ENCODE results near the gene ANKS1A. TPM values are rescaled to one million over a fixed set of nuclear protein-coding genes. Genes with fewer than 3 reads are reported as not detected.

The ANKS1A gene
- polyA plus RNA-seq, 1 of the 3 experiments (the other 2 are of a cell fraction): 7.6 TPM

DNA sequence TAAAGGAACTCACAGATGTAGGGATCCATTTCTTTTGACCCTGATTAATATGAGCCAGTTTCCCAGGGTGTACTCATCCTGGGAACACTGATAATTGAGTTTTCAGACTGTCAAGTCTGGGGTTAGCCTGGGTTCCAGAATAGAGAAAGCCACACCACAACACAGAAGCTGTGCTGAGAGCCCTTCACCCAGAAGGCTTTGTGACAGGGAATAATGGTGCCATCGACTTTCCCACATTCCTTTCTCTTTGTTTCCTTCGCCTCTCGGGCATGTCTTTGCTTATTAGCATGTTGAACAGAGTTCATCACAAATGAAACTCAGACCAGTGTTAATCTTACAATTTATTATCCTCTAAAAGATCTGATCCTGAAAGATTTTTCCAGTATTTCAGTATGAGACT is 157.0 kb downstream of the ANKS1A start:
- Histone ChIP-seq H3K27ac (ENCODE audit: low read depth in 2 of 2, low read length in 1 of 2) (no peak overlapping the region; a peak in 1 of 4 replicates), H2AFZ (ENCODE audit: low read depth) (no peak overlapping the region), H3K9ac (no peak overlapping the region), H3K9me3 (no peaks in the 10 kb centered on the region), H3K9me2 (no peaks in the 10 kb centered on the region), H3K4me1 (ENCODE audit: control insufficient read depth in 1 of 2, insufficient read depth in 2 of 2, low read depth in 1 of 2, low read length in 1 of 2) (peaks cover 45 to 55% of the 10 kb centered on the region in 2 experiments; a peak in 3 of 4 replicates), H3K4me3 (ENCODE audit: low read depth in 2 of 2, low read length in 1 of 2) (no peak overlapping the region), H3K4me2 (no peak overlapping the region), H3K36me3 (replicated peaks in 1 of 2; ENCODE audit: control insufficient read depth in 1 of 2, insufficient read depth in 2 of 2, low read length in 1 of 2) (peaks cover 0 to 3% of the 10 kb centered on the region in 2 experiments), H4K20me1 (ENCODE audit: insufficient read depth) (no peaks in the 10 kb centered on the region), H3K79me2 (ENCODE audit: insufficient read depth) (no peaks in the 10 kb centered on the region), H3F3A (replicated peaks; ENCODE audit: insufficient read depth) (no peaks in the 10 kb centered on the region), H3K27me3 (ENCODE audit: insufficient read depth) (no peaks in the 10 kb centered on the region)
- TF ChIP-seq CHD2 (IDR thresholded peaks at IDR 0.05; ENCODE audit: low read length, partially characterized antibody): no peak
- TF ChIP-seq, protein P1, sequence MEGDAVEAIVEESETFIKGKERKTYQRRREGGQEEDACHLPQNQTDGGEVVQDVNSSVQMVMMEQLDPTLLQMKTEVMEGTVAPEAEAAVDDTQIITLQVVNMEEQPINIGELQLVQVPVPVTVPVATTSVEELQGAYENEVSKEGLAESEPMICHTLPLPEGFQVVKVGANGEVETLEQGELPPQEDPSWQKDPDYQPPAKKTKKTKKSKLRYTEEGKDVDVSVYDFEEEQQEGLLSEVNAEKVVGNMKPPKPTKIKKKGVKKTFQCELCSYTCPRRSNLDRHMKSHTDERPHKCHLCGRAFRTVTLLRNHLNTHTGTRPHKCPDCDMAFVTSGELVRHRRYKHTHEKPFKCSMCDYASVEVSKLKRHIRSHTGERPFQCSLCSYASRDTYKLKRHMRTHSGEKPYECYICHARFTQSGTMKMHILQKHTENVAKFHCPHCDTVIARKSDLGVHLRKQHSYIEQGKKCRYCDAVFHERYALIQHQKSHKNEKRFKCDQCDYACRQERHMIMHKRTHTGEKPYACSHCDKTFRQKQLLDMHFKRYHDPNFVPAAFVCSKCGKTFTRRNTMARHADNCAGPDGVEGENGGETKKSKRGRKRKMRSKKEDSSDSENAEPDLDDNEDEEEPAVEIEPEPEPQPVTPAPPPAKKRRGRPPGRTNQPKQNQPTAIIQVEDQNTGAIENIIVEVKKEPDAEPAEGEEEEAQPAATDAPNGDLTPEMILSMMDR (IDR thresholded peaks at IDR 0.05): no peak
- TF ChIP-seq, protein P2, sequence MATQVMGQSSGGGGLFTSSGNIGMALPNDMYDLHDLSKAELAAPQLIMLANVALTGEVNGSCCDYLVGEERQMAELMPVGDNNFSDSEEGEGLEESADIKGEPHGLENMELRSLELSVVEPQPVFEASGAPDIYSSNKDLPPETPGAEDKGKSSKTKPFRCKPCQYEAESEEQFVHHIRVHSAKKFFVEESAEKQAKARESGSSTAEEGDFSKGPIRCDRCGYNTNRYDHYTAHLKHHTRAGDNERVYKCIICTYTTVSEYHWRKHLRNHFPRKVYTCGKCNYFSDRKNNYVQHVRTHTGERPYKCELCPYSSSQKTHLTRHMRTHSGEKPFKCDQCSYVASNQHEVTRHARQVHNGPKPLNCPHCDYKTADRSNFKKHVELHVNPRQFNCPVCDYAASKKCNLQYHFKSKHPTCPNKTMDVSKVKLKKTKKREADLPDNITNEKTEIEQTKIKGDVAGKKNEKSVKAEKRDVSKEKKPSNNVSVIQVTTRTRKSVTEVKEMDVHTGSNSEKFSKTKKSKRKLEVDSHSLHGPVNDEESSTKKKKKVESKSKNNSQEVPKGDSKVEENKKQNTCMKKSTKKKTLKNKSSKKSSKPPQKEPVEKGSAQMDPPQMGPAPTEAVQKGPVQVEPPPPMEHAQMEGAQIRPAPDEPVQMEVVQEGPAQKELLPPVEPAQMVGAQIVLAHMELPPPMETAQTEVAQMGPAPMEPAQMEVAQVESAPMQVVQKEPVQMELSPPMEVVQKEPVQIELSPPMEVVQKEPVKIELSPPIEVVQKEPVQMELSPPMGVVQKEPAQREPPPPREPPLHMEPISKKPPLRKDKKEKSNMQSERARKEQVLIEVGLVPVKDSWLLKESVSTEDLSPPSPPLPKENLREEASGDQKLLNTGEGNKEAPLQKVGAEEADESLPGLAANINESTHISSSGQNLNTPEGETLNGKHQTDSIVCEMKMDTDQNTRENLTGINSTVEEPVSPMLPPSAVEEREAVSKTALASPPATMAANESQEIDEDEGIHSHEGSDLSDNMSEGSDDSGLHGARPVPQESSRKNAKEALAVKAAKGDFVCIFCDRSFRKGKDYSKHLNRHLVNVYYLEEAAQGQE (IDR thresholded peaks at IDR 0.05; ENCODE audit: low read depth, low read length): no peak
- no peak for TF ChIP-seq FOSL2 (IDR thresholded peaks at IDR 0.05; ENCODE audit: borderline replicate concordance, low read depth)
- TF ChIP-seq, protein P3, sequence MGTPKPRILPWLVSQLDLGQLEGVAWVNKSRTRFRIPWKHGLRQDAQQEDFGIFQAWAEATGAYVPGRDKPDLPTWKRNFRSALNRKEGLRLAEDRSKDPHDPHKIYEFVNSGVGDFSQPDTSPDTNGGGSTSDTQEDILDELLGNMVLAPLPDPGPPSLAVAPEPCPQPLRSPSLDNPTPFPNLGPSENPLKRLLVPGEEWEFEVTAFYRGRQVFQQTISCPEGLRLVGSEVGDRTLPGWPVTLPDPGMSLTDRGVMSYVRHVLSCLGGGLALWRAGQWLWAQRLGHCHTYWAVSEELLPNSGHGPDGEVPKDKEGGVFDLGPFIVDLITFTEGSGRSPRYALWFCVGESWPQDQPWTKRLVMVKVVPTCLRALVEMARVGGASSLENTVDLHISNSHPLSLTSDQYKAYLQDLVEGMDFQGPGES (IDR thresholded peaks at IDR 0.05; ENCODE audit: low read depth, low read length): no peak
- TF ChIP-seq FOXJ3 (CRISPR knock-in tag; IDR thresholded peaks at IDR 0.05): no peak
- TF ChIP-seq, protein P4, sequence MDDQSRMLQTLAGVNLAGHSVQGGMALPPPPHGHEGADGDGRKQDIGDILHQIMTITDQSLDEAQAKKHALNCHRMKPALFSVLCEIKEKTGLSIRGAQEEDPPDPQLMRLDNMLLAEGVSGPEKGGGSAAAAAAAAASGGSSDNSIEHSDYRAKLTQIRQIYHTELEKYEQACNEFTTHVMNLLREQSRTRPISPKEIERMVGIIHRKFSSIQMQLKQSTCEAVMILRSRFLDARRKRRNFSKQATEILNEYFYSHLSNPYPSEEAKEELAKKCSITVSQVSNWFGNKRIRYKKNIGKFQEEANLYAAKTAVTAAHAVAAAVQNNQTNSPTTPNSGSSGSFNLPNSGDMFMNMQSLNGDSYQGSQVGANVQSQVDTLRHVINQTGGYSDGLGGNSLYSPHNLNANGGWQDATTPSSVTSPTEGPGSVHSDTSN (IDR thresholded peaks at IDR 0.05): no peak
- TF ChIP-seq NFIC (IDR thresholded peaks at IDR 0.05; ENCODE audit: borderline replicate concordance): no peak
- TF ChIP-seq POLR2AphosphoS5 (IDR thresholded peaks at IDR 0.05; ENCODE audit: low read depth, low read length): no peak
- TF ChIP-seq, protein P5, sequence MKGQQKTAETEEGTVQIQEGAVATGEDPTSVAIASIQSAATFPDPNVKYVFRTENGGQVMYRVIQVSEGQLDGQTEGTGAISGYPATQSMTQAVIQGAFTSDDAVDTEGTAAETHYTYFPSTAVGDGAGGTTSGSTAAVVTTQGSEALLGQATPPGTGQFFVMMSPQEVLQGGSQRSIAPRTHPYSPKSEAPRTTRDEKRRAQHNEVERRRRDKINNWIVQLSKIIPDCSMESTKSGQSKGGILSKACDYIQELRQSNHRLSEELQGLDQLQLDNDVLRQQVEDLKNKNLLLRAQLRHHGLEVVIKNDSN (IDR thresholded peaks at IDR 0.05; ENCODE audit: borderline replicate concordance, low read depth): no peak
- TF ChIP-seq SMC3 (IDR thresholded peaks at IDR 0.05; ENCODE audit: low read depth, low read length): no peak
- CTCF ChIA-PET: interaction anchor here (0.6 kb wide), 1 partner anchor 253 kb away, joined by 3 read pairs; no protein-coding TSS in a partner anchor
- WGBS (ENCODE audit: low lambda C conversion rate): 85% methylated on average over 3 of the region's 3 CpGs
- POLR2A ChIA-PET: no interaction called here
- DNase-seq: no peak
